Skeletal muscle satellite cell (primary cell): ENCODE data around the gene CNBD2. TPM values are rescaled to one million over a fixed set of nuclear protein-coding genes. Genes with fewer than 3 reads are reported as not detected.
"Not testable (repeated sequence)": the region's sequence is repeated elsewhere in the genome, so short reads cannot be mapped to it uniquely, and the experiment has no call there.

Experiments used
- H3K27me3 ChIP-seq: 2 replicates; pipeline ENCODE4 v1.7.0; 2013; ENCODE audit warnings: low read length; ENCODE audit not compliant: control insufficient read depth, insufficient read depth
- H3K36me3 ChIP-seq: 2 replicates; pipeline ENCODE4 v1.7.0; 2013; ENCODE audit warnings: mild to moderate bottlenecking, control low read depth, low read length; ENCODE audit not compliant: insufficient read depth
- H3K4me1 ChIP-seq: 2 replicates; pipeline ENCODE4 v1.7.0; 2013; ENCODE audit warnings: low read length; ENCODE audit not compliant: control insufficient read depth, insufficient read depth
- H3K4me2 ChIP-seq: 2 replicates; pipeline ENCODE4 v1.7.0; 2013; ENCODE audit warnings: mild to moderate bottlenecking, low read length
- H3K4me3 ChIP-seq: 2 replicates; pipeline ENCODE4 v1.7.0; 2013; ENCODE audit warnings: low read length
- H3K9ac ChIP-seq: 2 replicates; pipeline ENCODE4 v1.7.0; 2013; ENCODE audit warnings: mild to moderate bottlenecking, low read depth, low read length, moderate library complexity
- H3K9me3 ChIP-seq: replicated peaks from 2 replicates; pipeline ENCODE4 v1.7.0; 2013; ENCODE audit warnings: mild to moderate bottlenecking, control low read depth, low read length
- total RNA-seq: library from RNA; depleted of rRNA; stranded (reverse); fragments of >200 nt; gene quantifications from 2 replicates; pipeline ENCODE4 v1.2.3, GENCODE V29; 2012; rRNA removed

The CNBD2 gene
- total RNA-seq, result 0.87 and 1.0 TPM in 2 replicates

GRCh38 chr20:35967979-35968640 is at the start of gene CNBD2:
CNBD2 (plus strand) TSS chr20:35968590; CDS start chr20:35968763, 173 bp downstream.
- H3K4me1 ChIP-seq, result no peaks in the 10 kb centered on the region
- peaks cover 13% of the 10 kb centered on the region for H3K27me3 ChIP-seq
- H3K4me3 ChIP-seq, result no peak within 1 kb of the TSS

GRCh38 chr20:35920523-35920922 is 47.9 kb upstream of the CNBD2 start:
- no peak overlapping the region for H3K4me2 ChIP-seq
- peaks cover 24% of the 10 kb centered on the region for H3K36me3 ChIP-seq
- H3K9me3 ChIP-seq, result no peaks in the 10 kb centered on the region
- H3K4me3 ChIP-seq, result no peak overlapping the region
- no peaks in the 10 kb centered on the region for H3K27me3 ChIP-seq
- no peaks in the 10 kb centered on the region for H3K4me1 ChIP-seq
- H3K9ac ChIP-seq, result no peak overlapping the region

More at GRCh38 chr20:35967979-35968640, at the start of gene CNBD2:
- Histone ChIP-seq H3K36me3 (no peaks in the 10 kb centered on the region), H3K4me2 (no peak within 1 kb of the TSS), H3K9me3 (no peaks in the 10 kb centered on the region), H3K9ac (no peak within 1 kb of the TSS)

- no peaks in the 10 kb centered on the region for H3K9me3 ChIP-seq
- no peak overlapping the region for H3K4me2 ChIP-seq
- H3K4me1 ChIP-seq, result no peaks in the 10 kb centered on the region
- no peak overlapping the region for H3K4me3 ChIP-seq
- H3K9ac ChIP-seq, result no peak overlapping the region
- H3K27me3 ChIP-seq, result no peaks in the 10 kb centered on the region
- peaks cover 27% of the 10 kb centered on the region for H3K36me3 ChIP-seq
Measured at GRCh38 chr20:35929301-35929700, 39.1 kb upstream of the CNBD2 start.

- peaks cover 22% of the 10 kb centered on the region for H3K36me3 ChIP-seq
- no peaks in the 10 kb centered on the region for H3K27me3 ChIP-seq
- H3K4me2 ChIP-seq, result no peak overlapping the region
- H3K4me1 ChIP-seq, result peaks cover 7% of the 10 kb centered on the region
- H3K4me3 ChIP-seq, result no peak overlapping the region
- H3K9ac ChIP-seq, result no peak overlapping the region
- no peaks in the 10 kb centered on the region for H3K9me3 ChIP-seq
Measured at GRCh38 chr20:35934050-35934449, 34.3 kb upstream of the CNBD2 start.

- Histone ChIP-seq H3K9ac (no peak overlapping the region), H3K4me1 (peaks cover 15% of the 10 kb centered on the region), H3K4me3 (no peak overlapping the region), H3K4me2 (peak overlapping the region; percentile 12), H3K36me3 (peaks cover 28% of the 10 kb centered on the region), H3K9me3 (no peaks in the 10 kb centered on the region), H3K27me3 (no peaks in the 10 kb centered on the region)
Measured at GRCh38 chr20:35939264-35939663, 29.1 kb upstream of the CNBD2 start.

GRCh38 chr20:35941620-35942019 is 26.8 kb upstream of the CNBD2 start:
- no peaks in the 10 kb centered on the region for H3K9me3 ChIP-seq
- H3K27me3 ChIP-seq, result no peaks in the 10 kb centered on the region
- peaks cover 15% of the 10 kb centered on the region for H3K4me1 ChIP-seq
- no peak overlapping the region for H3K4me2 ChIP-seq
- H3K36me3 ChIP-seq, result peaks cover 28% of the 10 kb centered on the region
- no peak overlapping the region for H3K4me3 ChIP-seq
- H3K9ac ChIP-seq, result no peak overlapping the region

- H3K4me2 ChIP-seq, result no peak overlapping the region
- H3K4me3 ChIP-seq, result no peak overlapping the region
- H3K9me3 ChIP-seq, result no peaks in the 10 kb centered on the region
- H3K36me3 ChIP-seq, result peaks cover 31% of the 10 kb centered on the region
- no peak overlapping the region for H3K9ac ChIP-seq
- H3K27me3 ChIP-seq, result no peaks in the 10 kb centered on the region
- peaks cover 15% of the 10 kb centered on the region for H3K4me1 ChIP-seq
Measured at GRCh38 chr20:35942243-35942642, 26.1 kb upstream of the CNBD2 start.

- Histone ChIP-seq H3K27me3 (no peaks in the 10 kb centered on the region), H3K9ac (no peak overlapping the region), H3K4me1 (peaks cover 2% of the 10 kb centered on the region), H3K36me3 (peaks cover 21% of the 10 kb centered on the region), H3K4me2 (no peak overlapping the region), H3K9me3 (no peaks in the 10 kb centered on the region), H3K4me3 (no peak overlapping the region)
Measured at GRCh38 chr20:35947489-35947888, 20.9 kb upstream of the CNBD2 start.

- Histone ChIP-seq H3K27me3 (no peaks in the 10 kb centered on the region), H3K36me3 (peaks cover 21% of the 10 kb centered on the region), H3K4me2 (no peak overlapping the region), H3K4me3 (no peak overlapping the region), H3K9me3 (no peaks in the 10 kb centered on the region), H3K9ac (no peak overlapping the region), H3K4me1 (peaks cover 7% of the 10 kb centered on the region)
Measured at GRCh38 chr20:35947907-35948306, 20.5 kb upstream of the CNBD2 start.

- Histone ChIP-seq H3K36me3 (peaks cover 17% of the 10 kb centered on the region), H3K9ac (no peak overlapping the region), H3K4me1 (peaks cover 10% of the 10 kb centered on the region), H3K4me2 (no peak overlapping the region), H3K4me3 (no peak overlapping the region), H3K9me3 (no peaks in the 10 kb centered on the region), H3K27me3 (no peaks in the 10 kb centered on the region)
Measured at GRCh38 chr20:35950093-35950492, 18.3 kb upstream of the CNBD2 start.

- Histone ChIP-seq H3K4me2 (peak overlapping the region; percentile 92), H3K36me3 (peaks cover 15% of the 10 kb centered on the region), H3K4me1 (peaks cover 14% of the 10 kb centered on the region)
- not testable (repeated sequence) for H3K9me3 ChIP-seq, H3K9ac ChIP-seq, H3K27me3 ChIP-seq, H3K4me3 ChIP-seq
Measured at GRCh38 chr20:35952080-35952479, 16.3 kb upstream of the CNBD2 start.
